Astrocyte of the spinal cord (primary cell): Measurements from ENCODE around the gene SLC25A25.
A peak's percentile ranks its signal among the peaks of the same experiment; 100 is the strongest.

ENCODE experiments used
- DNase-seq: peaks from one replicate; pipeline ENCODE4 v3.0.0; 2011; ENCODE audit warnings: low read depth, low spot score
- H3K4me3 ChIP-seq: 2 replicates; pipeline ENCODE4 v1.5.1; 2011; ENCODE audit warnings: low read depth, mild to moderate bottlenecking, low read length, moderate library complexity
- CTCF ChIP-seq: IDR thresholded peaks from 2 replicates; pipeline ENCODE4 v1.5.1; 2012; ENCODE audit warnings: low read depth, mild to moderate bottlenecking, low read length, inconsistent platforms
- in situ Hi-C: cut with HindIII; loops from 2 replicates; pipeline ENCODE4 v1.10.0; 2017; ENCODE audit warnings: low sequenced_read_pairs

SLC25A25 gene

DNA sequence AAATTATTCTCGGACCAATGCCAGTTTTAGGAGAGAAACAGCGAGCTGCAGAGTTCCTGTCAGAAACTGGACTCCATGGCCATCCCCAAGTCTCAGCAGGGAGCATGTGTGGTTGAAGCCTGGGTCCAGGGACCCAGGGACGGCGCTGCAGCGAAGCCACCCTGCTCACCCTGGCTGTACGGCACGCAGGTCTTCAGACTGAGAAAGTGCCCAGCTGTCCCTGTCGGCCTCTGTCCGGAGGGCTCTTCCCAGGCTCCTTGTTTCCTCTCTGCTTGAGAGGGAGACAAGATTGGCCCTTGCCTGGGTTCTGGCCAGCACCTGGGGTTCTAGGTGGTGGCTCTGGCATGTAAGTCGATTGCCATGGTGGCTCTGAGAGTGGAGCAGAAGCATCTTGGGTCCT is 32.5 kb downstream of the SLC25A25 start:
- no peak for TF ChIP-seq CTCF
- in situ Hi-C loops = no loop called here
- DNase-seq = no peak
- no peak overlapping the region for H3K4me3 ChIP-seq

DNA sequence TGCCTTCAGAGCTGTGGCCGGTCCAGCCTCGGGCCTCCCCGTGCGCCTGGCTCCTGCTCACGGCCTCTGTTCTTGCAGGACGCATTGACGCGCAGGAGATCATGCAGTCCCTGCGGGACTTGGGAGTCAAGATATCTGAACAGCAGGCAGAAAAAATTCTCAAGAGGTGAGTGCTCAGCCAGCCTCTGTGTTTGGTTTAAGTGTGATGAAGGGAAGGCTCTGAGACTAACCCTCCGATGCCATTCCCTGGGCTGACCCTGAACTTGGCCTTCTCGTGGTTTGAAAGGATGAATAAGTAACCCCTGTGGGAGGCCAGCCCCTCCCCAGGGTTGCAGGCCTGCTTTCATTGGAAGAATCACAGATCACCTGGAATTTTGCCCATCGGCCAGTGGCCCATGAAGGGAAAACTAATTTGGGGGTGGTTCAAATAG is 33.2 kb downstream of the SLC25A25 start:
- no peak for DNase-seq
- no peak overlapping the region for H3K4me3 ChIP-seq
- in situ Hi-C loops = no loop called here
- TF ChIP-seq CTCF = no peak

DNA sequence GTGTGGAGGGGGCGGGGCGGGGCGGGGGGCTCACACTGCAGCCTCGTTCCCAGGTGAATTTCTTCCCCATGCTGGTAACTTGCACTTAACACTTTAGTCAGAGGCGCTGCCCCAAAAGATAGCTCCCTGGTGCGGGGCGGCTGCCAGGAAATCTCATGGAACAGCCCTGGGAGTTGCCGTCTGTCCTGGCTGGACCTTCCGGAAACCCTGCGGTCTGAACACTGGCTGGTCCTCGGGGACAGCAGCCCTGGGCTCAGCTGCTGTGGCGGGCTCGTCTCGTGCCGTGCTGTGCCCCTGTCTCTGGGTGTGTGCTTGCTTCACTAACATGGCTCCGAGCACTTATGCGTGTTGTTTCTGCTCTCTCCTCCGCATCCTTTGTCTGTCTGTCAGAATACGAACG is 33.7 kb downstream of the SLC25A25 start:
- in situ Hi-C loops = no loop called here
- no peak for DNase-seq
- no peak overlapping the region for H3K4me3 ChIP-seq
- no peak for TF ChIP-seq CTCF

GRCh38 chr9:128102196-128102595 is 34.2 kb downstream of the SLC25A25 start:
- no peak overlapping the region for H3K4me3 ChIP-seq
- in situ Hi-C loops = no loop called here
- TF ChIP-seq CTCF = no peak
- DNase-seq = no peak

DNA sequence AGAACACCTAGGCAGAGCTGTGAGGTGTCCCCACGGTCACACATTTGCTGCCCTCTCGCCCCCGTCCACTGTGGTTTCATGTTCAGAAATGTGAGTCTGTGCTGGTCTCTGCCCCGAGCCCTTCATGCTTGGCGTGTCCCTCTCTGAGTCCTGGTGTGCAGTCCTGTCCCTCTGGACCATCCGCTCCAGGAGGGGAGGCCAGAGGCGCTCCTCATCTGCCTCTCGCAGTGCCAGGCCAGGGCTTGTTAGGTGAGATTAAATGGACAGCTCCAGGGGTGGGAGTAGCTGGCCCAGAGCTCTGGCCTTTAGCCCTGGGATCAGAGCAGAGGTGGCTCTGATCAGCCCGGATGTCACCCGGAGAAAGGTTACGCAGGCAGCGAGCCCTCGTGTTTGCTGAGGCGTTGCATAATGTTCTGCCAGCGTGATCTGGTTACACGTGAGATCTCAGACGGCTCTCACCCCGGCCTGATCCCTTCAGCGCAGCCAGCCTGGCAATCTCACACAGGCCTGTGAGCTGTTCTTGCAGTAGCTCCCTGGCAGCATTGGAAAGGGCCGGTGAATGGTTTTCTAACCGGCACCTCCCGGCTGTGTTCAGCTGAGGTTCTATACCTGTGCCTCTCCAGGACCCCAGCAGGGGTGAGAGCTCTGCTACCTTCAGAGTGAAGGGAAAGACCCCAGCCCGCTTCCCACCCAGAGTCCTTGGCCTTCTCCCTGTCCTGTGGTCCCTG is 35.0 kb downstream of the SLC25A25 start:
- in situ Hi-C loops = no loop called here
- DNase-seq = no peak
- TF ChIP-seq CTCF = no peak
- no peak overlapping the region for H3K4me3 ChIP-seq

- DNase-seq = no peak
- H3K4me3 ChIP-seq = no peak overlapping the region
- peak; percentile 25 for TF ChIP-seq CTCF
- in situ Hi-C loops = no loop called here
These were observed 35.5 kb downstream of the SLC25A25 start for GRCh38 chr9:128103589-128103962.
